GM23248 (cell line): ENCODE results near the gene COPRS. TPM values are rescaled to one million over a fixed set of nuclear protein-coding genes. Genes with fewer than 3 reads are reported as not detected.

Experiments used
- DNase-seq: peaks from one replicate; pipeline ENCODE4 v3.0.0-alpha.2; 2015
- H2AFZ ChIP-seq: fragments of 200-600 bp; sonication (generic); 2 replicates; pipeline ENCODE4 v1.6.1; 2016; ENCODE audit warnings: antibody characterized with exemption
- H3F3A ChIP-seq: fragments of 200-600 bp; sonication (generic); 2 replicates; pipeline ENCODE4 v1.6.1; 2016; ENCODE audit warnings: mild to moderate bottlenecking, antibody characterized with exemption, mixed run types; ENCODE audit not compliant: insufficient read depth
- H3K27ac ChIP-seq: fragments of 200-600 bp; sonication (generic); 2 replicates; pipeline ENCODE4 v1.5.1; 2016; ENCODE audit warnings: mild to moderate bottlenecking
- H3K27me3 ChIP-seq: fragments of 200-600 bp; sonication (generic); replicated peaks from 2 replicates; pipeline ENCODE4 v1.6.1; 2016; ENCODE audit warnings: mild to moderate bottlenecking; ENCODE audit not compliant: insufficient read depth
- H3K36me3 ChIP-seq: fragments of 200-600 bp; sonication (generic); 2 replicates; pipeline ENCODE4 v1.6.1; 2016; ENCODE audit warnings: low read depth, mild to moderate bottlenecking
- H3K4me1 ChIP-seq: fragments of 200-600 bp; sonication (generic); 2 replicates; pipeline ENCODE4 v1.6.1; 2016; ENCODE audit warnings: mild to moderate bottlenecking; ENCODE audit not compliant: insufficient read depth
- H3K4me2 ChIP-seq: fragments of 200-600 bp; sonication (generic); one replicate; pipeline ENCODE4 v1.6.1; 2016; ENCODE audit warnings: mild to moderate bottlenecking; ENCODE audit not compliant: unreplicated experiment
- H3K4me3 ChIP-seq: fragments of 200-600 bp; sonication (generic); 2 replicates; pipeline ENCODE4 v1.5.1; 2016; ENCODE audit warnings: mild to moderate bottlenecking
- H3K79me2 ChIP-seq: fragments of 200-600 bp; sonication (generic); 2 replicates; pipeline ENCODE4 v1.6.1; 2016; ENCODE audit warnings: mild to moderate bottlenecking; ENCODE audit not compliant: insufficient read depth
- H3K9ac ChIP-seq: fragments of 200-600 bp; sonication (generic); 2 replicates; pipeline ENCODE4 v1.6.1; 2016; ENCODE audit warnings: mild to moderate bottlenecking
- H3K9me2 ChIP-seq: fragments of 200-600 bp; sonication (generic); 2 replicates; pipeline ENCODE4 v1.6.1; 2016; ENCODE audit warnings: mixed run types, mild to moderate bottlenecking, moderate library complexity; ENCODE audit not compliant: insufficient read depth
- H3K9me3 ChIP-seq: fragments of 200-600 bp; sonication (generic); one replicate; pipeline ENCODE4 v1.6.1; 2017; ENCODE audit warnings: low read depth
- H4K20me1 ChIP-seq: fragments of 200-600 bp; sonication (generic); 2 replicates; pipeline ENCODE4 v1.6.0; 2016; ENCODE audit not compliant: insufficient read depth
- EZH2 ChIP-seq: fragments of 200-600 bp; sonication (generic); IDR thresholded peaks from 2 replicates; pipeline ENCODE4 v1.6.1; 2018; ENCODE audit warnings: antibody characterized with exemption, mild to moderate bottlenecking; ENCODE audit not compliant: insufficient read depth, poor library complexity, severe bottlenecking
- EZH2phosphoT487 ChIP-seq: fragments of 200-600 bp; sonication (generic); IDR thresholded peaks from 2 replicates; pipeline ENCODE4 v1.6.1; 2018; ENCODE audit warnings: antibody characterized with exemption, moderate library complexity, mild to moderate bottlenecking, low read depth; ENCODE audit not compliant: insufficient read depth
- WGBS, 2 experiments: methylation state at CpG; one replicate each; pipeline ENCODE4 v1.1.6; 2015 to 2017; ENCODE audit warnings: low lambda C conversion rate in 2 of 2, low coverage in 1 of 2; ENCODE audit errors: missing lambda C conversion rate in 2 of 2; 5-methylcytosine and 5-hydroxymethylcytosine counted together
- in situ Hi-C: fragments of 300-500 bp; cut with MboI; formaldehyde crosslinking; loops from 2 replicates; pipeline ENCODE4 v1.15.0; 2020
- polyA plus RNA-seq: library from polyadenylated mRNA; unstranded; fragments of >200 nt; fragmentation: Nextera tagmentation; extraction: Ambion mirVana; gene quantifications from 2 replicates; pipeline ENCODE4 v1.2.1, GENCODE V29; 2016
- total RNA-seq: library from RNA; depleted of rRNA; stranded (reverse); fragments of >200 nt; shearing (Covaris generic); gene quantifications from 2 replicates; pipeline ENCODE4 v1.2.3, GENCODE V29; 2014

COPRS gene
- total and polyA plus RNA-seq, 2 experiments from 2014 or later: 105 to 113 TPM

DNA sequence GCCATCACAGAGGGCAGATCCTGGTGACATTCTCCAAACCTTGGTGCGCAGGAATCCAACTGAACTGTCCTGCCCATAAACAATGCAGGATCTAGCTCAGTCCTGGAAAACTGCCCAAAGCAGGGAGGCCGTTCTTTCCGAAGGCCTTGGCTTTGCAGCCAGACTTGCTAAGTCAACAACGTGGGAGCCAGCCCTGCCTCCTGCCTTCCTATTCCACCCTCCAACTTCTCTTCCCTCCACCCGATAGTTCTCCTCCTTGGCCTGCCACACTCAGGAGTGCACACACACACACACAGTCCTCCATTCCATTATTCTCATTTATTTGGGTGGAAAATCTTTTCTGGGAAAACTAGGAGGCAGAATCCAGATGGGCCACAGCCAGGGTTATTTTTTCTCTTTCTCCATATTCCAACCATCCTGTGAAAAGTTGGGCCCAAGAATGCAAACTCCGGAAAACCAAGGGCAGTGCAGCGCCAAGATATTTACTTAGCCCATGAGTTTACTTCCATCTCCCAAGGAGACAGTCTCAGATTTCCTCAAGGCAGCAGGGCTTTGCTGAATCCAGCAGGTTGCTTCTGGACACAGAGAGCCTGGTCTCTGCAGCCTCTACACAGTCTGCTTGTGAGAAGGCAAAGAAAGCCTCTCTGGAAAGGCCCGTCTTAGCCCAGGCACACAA is 15.8 kb downstream of the COPRS start:
- Histone ChIP-seq H3K4me2 (peak overlapping the region; percentile 56), H3K9me2 (no peaks in the 10 kb centered on the region), H3K9me3 (no peaks in the 10 kb centered on the region), H3K27me3 (no peaks in the 10 kb centered on the region), H3K36me3 (no peaks in the 10 kb centered on the region), H2AFZ (peak overlapping the region; percentile 67), H3K4me3 (peak overlapping the region; percentile 44), H4K20me1 (no peaks in the 10 kb centered on the region), H3F3A (peaks cover 17% of the 10 kb centered on the region; the same call in 1 of the 2 replicates), H3K4me1 (peaks cover 12% of the 10 kb centered on the region), H3K79me2 (no peaks in the 10 kb centered on the region), H3K27ac (peak overlapping the region; percentile 41), H3K9ac (peak overlapping the region; percentile 29; the same call in 1 of the 2 replicates)
- WGBS, 2 experiments: 15 to 21% methylated on average over 8 of the region's 8 CpGs
- TF ChIP-seq EZH2phosphoT487: no peak
- TF ChIP-seq EZH2: no peak
- peak; percentile 80 for DNase-seq
- in situ Hi-C loops: loop anchor here (5.0 to 10.0 kb wide), 2 partner anchors 291 to 408 kb away; no protein-coding TSS in a partner anchor

DNA sequence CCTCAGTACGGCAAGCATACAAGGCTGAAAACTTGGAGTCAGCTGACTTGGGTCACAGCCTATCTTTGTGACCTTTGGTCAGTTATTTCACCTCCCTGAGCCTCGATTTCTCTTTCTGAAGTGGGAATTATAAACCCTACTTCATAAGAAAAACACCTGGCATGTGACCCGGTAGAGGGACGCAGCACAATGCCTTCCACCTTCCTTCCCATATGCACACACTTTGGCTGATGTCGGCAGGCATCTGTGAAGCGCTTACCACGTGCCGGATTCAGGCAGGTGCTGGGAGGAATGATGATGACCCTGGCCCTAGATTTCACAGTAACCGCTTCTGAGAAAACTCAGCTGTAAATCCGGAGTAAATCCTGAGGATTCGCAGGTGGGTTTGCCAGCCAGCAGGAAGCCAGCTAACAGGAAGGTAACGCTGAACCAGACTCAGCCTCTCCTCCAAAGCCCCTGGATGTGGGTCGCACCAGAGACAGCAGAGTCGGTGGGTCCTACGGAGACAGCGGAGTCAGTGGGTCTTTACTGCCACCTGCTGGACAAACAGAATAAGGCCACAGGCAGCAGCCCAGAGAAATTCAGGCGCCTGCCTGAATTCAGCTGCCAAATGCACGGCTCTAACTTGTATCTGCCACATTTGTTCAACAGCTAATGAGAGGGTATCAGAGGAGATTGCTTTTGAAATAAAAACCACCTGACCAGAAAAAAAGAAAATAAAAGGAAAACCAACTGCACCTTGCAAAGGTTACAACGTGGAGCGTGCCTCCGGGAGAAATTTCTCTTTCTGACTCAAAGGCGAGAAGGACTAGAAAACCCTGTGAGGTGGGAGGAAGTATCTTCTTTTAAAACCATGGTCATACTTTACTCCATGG is 16.6 kb downstream of the COPRS start:
- peak; percentile 73 for DNase-seq
- peak overlapping the region; percentile 29; the same call in 1 of the 2 replicates for H3K9ac ChIP-seq
- peak overlapping the region; percentile 44 for H3K4me3 ChIP-seq
- TF ChIP-seq EZH2phosphoT487: no peak
- TF ChIP-seq EZH2: no peak
- H3K79me2 ChIP-seq: no peaks in the 10 kb centered on the region
- peak overlapping the region; percentile 56 for H3K4me2 ChIP-seq
- H4K20me1 ChIP-seq: no peaks in the 10 kb centered on the region
- H3F3A ChIP-seq: peaks cover 17% of the 10 kb centered on the region; the same call in 1 of the 2 replicates
- no peaks in the 10 kb centered on the region for H3K36me3 ChIP-seq
- in situ Hi-C loops: loop anchor here (5.0 to 10.0 kb wide), 2 partner anchors 290 to 408 kb away; no protein-coding TSS in a partner anchor
- no peaks in the 10 kb centered on the region for H3K27me3 ChIP-seq
- H3K9me3 ChIP-seq: no peaks in the 10 kb centered on the region
- H3K9me2 ChIP-seq: no peaks in the 10 kb centered on the region
- H3K4me1 ChIP-seq: peaks cover 12% of the 10 kb centered on the region
- peak overlapping the region; percentile 41 for H3K27ac ChIP-seq
- whole genome bisulfite sequencing, 2 experiments: 18 to 19% methylated on average over 22 of the region's 22 CpGs
- peak overlapping the region; percentile 67 for H2AFZ ChIP-seq

DNA sequence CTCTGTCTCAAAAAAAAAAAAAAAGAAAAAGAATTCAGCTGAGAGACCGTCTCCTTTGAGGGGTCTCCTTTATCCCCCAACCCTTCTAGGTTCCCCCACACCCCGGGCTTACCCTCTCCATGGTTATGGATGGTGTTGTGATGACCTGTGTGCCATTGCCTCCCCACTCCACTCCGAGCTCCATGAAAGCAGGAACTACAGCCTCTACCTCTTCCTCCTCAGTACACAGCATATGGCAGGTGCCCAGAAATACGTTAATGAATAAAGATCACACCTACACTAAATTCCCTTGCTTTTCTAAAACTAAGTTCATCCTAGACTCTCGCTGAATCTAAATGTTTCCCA is 17.2 kb downstream of the COPRS start:
- Histone ChIP-seq H2AFZ (no peak overlapping the region), H3K4me1 (peaks cover 12% of the 10 kb centered on the region), H4K20me1 (no peaks in the 10 kb centered on the region), H3K9me2 (no peaks in the 10 kb centered on the region), H3K4me2 (no peak overlapping the region), H3K27me3 (no peaks in the 10 kb centered on the region), H3K9me3 (no peaks in the 10 kb centered on the region), H3K36me3 (no peaks in the 10 kb centered on the region), H3K27ac (no peak overlapping the region), H3K4me3 (no peak overlapping the region), H3K79me2 (no peaks in the 10 kb centered on the region), H3K9ac (no peak overlapping the region), H3F3A (peaks cover 17% of the 10 kb centered on the region; the same call in 1 of the 2 replicates)
- no peak for DNase-seq
- in situ Hi-C loops: loop anchor here (5.0 to 10.0 kb wide), 2 partner anchors 290 to 407 kb away; no protein-coding TSS in a partner anchor
- no peak for TF ChIP-seq EZH2phosphoT487
- 78 to 88% methylated on average over 4 to 5 of the region's 5 CpGs for WGBS, 2 experiments

DNA sequence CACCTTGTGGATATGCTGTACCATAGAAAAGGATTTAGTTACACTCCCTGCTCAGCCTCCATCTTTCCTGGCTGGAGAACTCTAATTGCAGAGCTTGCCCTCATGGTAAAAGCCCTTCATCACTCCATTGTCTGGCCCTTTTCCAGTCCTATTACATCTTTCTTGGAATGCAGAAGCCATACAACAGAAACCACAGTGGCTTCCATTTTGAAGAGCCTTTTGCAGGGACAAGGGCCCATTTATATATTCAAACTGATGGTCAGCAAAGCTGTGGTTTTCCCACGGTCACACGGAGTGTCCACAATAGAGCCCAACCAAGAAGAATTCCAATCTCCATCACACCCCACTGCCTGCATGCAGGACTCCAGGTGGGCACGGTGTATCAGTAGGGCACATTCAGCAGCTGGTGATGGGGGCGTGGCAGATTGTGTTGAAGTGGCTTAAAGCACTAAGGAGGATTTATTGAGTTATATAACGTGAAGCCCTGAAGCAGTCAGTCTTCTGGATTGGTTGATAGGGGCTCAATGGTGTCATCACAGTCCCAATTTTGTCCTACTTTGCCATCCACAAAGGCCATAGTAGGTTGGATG is 20.3 kb downstream of the COPRS start:
- no peaks in the 10 kb centered on the region for H4K20me1 ChIP-seq
- no peak overlapping the region for H3K4me2 ChIP-seq
- H3K9me3 ChIP-seq: no peaks in the 10 kb centered on the region
- H3K79me2 ChIP-seq: no peaks in the 10 kb centered on the region
- no peaks in the 10 kb centered on the region for H3K27me3 ChIP-seq
- H3K36me3 ChIP-seq: no peaks in the 10 kb centered on the region
- DNase-seq: peak; percentile 15
- no peak overlapping the region for H3K9ac ChIP-seq
- H3F3A ChIP-seq: peaks cover 10% of the 10 kb centered on the region; the same call in 1 of the 2 replicates
- peaks cover 15% of the 10 kb centered on the region for H3K4me1 ChIP-seq
- H3K9me2 ChIP-seq: no peaks in the 10 kb centered on the region
- H3K4me3 ChIP-seq: no peak overlapping the region
- in situ Hi-C loops: no loop called here
- no peak overlapping the region for H2AFZ ChIP-seq
- TF ChIP-seq EZH2phosphoT487: no peak
- no peak for TF ChIP-seq EZH2
- 89 to 94% methylated on average over 5 of the region's 5 CpGs for whole genome bisulfite sequencing, 2 experiments
- no peak overlapping the region for H3K27ac ChIP-seq
